Left cardiac atrium (tissue), 4 donors: ENCODE measurements around the gene TMEM63C. TPM values are rescaled to one million over a fixed set of nuclear protein-coding genes. Genes with fewer than 3 reads are reported as not detected.
"Not testable (repeated sequence)": the region's sequence is repeated elsewhere in the genome, so short reads cannot be mapped to it uniquely, and the experiment has no call there.

Experiments
- ATAC-seq, 2 donors: fragments of 200-7000 bp; cut with Tn5 transposase; one replicate each; pipeline ENCODE4 v1.9.1; 2020; ENCODE audit warnings: mild to moderate bottlenecking in 2 of 2, moderate library complexity in 2 of 2
- DNase-seq: peaks from one replicate; pipeline ENCODE4 v3.0.0-alpha.2; 2020
- intact Hi-C, 2 donors: fragments of 100-400 bp; cut with DNase I; formaldehyde crosslinking; loops; one replicate each; pipeline versions ENCODE4 v1.14.1 to v1.15.1; 2022 to 2023
- total RNA-seq, 2 donors: library from RNA; stranded (reverse); fragmentation: NEBNext Ultra II Directional; extraction: Animal tissue kit (Norgen Biotek cat#: 25700); gene quantifications; one replicate each; pipeline ENCODE4 v1.2.1, GENCODE V29; 2021
- donor health status: DM: no; HTN: yes; CAD: no.
- donor health status: DM: no; HTN: yes; CAD: no; lungs with severe emphysema.
- donor health status: DM: yes; HTN: yes; CAD: no.
- donor health status: Dilated cardiomyopathy.

The TMEM63C gene
- total RNA-seq, 2 donors from 2014 or later = not detected

DNA sequence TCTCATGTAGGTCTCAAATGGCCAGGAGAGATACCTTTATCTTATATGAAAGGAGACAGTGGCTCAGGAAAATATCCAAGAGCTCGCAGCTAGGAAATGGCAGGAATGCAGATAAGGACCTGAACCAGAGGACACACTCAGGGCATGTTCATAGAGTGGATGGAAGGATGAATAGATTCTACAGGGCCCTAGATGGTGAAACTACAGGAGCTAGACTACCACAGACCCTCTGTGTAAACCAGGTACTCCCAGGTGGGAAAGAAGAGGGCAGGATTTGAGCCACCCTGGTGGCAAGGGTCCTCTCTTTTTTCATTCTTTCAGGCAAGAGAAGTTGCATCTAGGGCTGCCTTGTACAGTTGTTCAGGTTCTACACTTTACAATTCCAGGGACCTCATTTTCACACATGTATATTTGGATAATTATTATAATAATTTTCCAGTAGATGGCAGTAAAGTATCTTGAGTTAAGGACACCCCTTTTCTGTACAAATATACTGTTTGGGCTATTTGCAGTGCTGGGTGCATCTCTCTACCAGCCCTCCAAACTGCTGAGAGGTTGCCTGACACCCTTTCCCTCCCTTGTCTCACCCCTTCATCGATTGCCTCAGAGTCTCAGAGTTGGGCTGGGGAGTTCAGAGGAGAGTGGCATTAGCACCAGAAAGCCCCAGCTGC lies 29.5 kb upstream of the TMEM63C start:
- DNase-seq = no peak
- ATAC-seq = peak; percentile 38 to 45
- intact Hi-C loops = loop anchor here (5.0 to 10.0 kb wide), 2 partner anchors 163 to 165 kb away; no protein-coding TSS in a partner anchor

DNA sequence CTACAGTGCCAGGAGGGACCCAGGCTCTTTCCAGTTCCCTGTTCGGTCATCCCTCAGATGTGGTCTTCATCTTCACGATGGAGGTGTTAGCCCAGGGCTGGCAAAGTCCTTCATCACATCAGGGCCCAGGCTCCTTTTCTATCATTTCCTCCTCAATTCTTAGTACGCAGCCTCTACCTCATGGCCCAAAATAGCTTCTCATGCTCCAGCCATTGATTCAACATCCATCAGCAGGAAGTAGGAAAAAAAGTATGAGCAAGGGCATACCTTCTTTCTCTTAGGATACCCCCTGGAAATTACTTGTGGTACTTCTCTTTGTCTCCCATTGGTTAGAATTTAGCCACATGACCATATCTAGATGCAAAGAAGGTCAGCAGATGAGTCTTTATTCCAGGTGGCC lies 27.8 kb upstream of the TMEM63C start:
- intact Hi-C loops = loop anchor here (5.0 to 10.0 kb wide), 2 partner anchors 161 to 163 kb away; no protein-coding TSS in a partner anchor
- ATAC-seq = no peak
- no peak for DNase-seq

GRCh38 chr14:77154421-77154820 lies 27.2 kb upstream of the TMEM63C start:
- ATAC-seq (no peak), DNase-seq (no peak)
- intact Hi-C loops = loop anchor here (5.0 to 10.0 kb wide), 2 partner anchors 160 to 163 kb away; no protein-coding TSS in a partner anchor

DNA sequence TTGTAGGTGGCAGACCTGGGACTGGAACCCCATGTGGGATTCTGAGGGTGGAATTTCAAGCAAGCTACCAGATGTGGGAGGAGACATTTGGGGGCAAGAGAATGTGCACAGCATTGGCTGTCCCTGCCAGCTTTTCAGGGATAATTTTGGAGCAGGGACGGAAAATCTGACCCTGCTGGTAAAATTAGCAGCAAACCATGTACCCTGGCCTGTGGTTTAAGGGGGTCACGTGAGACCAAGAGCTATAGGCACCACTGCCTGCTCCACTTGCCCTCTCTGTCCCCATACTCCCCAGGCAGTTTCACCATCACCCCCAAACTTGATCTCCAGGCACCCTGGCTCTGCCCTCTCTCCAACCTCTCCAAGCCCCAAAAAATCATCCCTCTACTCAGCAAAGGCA lies 26.5 kb upstream of the TMEM63C start:
- DNase-seq (no peak), ATAC-seq (no peak)
- intact Hi-C loops = loop anchor here in 1 of 2 donors (10.0 kb wide), 1 partner anchor 160 kb away; no protein-coding TSS in a partner anchor

DNA sequence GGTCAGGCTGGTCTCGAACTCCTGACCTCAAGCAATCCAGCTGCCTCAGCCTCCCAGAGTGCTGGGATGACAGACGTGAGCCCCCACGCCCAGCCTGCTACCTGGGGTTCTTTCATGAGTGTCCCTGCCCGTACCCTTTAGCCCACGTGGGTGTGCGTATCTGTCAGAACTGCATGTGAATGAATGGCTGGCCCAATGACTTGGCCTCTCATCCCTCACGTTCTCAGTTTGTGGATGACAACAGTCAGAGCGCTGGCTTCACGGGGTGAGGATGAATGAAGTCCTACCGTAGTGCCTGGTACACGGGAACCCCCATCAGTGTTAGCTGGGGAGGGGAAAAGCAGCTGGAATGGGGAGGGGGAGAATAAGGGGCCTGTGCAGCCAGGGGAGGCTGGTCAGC lies 23.9 kb upstream of the TMEM63C start:
- ATAC-seq (no peak), DNase-seq (no peak)
- intact Hi-C loops = loop anchor here in 1 of 2 donors (10.0 kb wide), 1 partner anchor 157 kb away; no protein-coding TSS in a partner anchor

GRCh38 chr14:77158175-77158881 lies 23.3 kb upstream of the TMEM63C start:
- DNase-seq (peak; percentile 56), ATAC-seq (peak; percentile 92 to 97)
- intact Hi-C loops = loop anchor here in 1 of 2 donors (10.0 kb wide), 1 partner anchor 156 kb away; no protein-coding TSS in a partner anchor

GRCh38 chr14:77158882-77159255 lies 22.7 kb upstream of the TMEM63C start:
- no peak for ATAC-seq
- intact Hi-C loops = loop anchor here in 1 of 2 donors (10.0 kb wide), 1 partner anchor 156 kb away; no protein-coding TSS in a partner anchor
- DNase-seq = no peak

DNA sequence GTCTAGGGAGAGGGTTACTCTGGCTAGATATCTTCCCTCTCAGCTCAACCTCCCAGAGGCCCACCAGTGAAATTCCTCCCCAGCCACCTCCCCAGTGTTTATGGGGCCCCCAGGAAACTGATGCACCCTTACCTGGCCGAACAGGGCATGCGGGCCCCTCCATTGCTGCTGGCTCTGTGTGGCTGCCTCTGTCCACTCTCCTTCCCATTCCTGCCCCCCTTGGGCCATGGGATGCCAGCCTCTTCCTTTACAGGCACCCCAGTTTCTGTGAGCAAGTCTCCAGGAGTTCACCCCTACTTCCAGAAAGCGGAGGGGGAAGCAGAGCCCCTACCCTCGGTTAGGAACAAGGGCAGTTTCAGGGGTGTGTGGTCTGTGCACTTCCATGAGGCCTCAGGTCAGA lies 20.6 kb upstream of the TMEM63C start:
- DNase-seq = no peak

GRCh38 chr14:77170045-77170444 lies 11.6 kb upstream of the TMEM63C start:
- no peak for ATAC-seq
- intact Hi-C loops = no loop called here
- DNase-seq = no peak

More for the DNA sequence above, 20.6 kb upstream of the TMEM63C start:
- no peak for ATAC-seq
- intact Hi-C loops = no loop called here

DNA sequence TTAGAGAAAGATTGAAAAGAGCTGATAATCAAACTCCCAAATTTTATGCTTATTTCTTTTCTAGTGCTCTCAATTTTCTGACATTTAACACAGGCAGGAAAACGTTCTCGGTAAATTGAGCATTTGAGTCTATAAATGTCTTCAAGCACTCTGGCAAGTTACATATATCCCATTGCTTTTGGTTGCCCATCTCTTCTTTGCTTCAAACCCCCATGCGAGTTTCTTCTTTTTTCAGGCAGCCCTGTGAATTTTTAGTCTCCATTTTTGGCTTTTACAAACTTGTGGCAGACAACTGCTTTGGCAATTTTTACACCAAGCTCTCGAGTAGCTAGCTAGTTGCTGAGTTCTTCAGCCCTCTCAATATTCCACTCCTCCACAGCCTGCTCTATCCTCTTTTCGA lies 8.7 kb upstream of the TMEM63C start:
- intact Hi-C loops = no loop called here
- DNase-seq (no peak), ATAC-seq (no peak)

- intact Hi-C loops, ATAC-seq: not testable (repeated sequence)
These were observed 7.5 kb upstream of the TMEM63C start for GRCh38 chr14:77173911-77174617.

DNA sequence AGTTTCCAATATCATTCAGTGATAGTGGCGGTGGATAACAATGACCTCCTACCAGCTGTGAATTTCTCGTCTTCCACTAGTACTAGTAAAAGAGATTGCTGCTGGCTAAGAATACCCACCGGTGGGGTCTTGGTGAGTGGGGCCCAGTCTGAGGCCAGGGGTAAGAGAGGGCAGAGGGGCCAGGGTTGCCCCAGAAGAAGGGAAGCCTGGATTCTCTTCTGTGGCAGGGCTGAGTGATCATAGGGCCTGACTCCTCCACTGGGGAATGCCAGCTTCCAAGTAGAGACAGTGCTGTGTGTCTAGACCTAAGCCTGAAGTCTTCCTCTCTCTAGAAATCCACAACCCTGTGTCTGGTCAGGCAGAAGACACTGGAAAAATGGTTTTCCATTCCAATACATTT lies 5.8 kb upstream of the TMEM63C start:
- ATAC-seq (no peak), DNase-seq (no peak)
- intact Hi-C loops = no loop called here

More at GRCh38 chr14:77173911-77174617, 7.5 kb upstream of the TMEM63C start:
- not testable (repeated sequence) for DNase-seq

GRCh38 chr14:77177702-77178101 lies 3.9 kb upstream of the TMEM63C start:
- intact Hi-C loops = no loop called here
- ATAC-seq = no peak
- DNase-seq = no peak

DNA sequence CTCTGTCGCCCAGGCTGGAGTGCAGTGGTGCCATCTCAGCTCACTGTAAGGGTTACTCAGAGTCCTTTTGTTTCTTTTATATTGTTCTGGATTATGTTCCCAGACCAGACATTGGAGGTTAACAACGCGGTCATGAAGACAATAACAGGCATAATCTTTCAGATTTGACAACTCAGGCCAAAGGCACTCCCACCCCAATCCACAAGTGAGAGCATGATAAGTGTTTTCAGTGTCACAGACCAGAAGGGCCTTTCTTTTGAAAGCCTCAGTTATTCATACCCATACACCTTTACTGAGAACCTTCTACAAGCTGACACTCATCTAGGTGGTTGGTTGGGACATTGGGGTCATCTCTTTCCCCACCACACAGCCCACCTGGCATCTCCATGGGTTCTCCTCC lies 2.9 kb upstream of the TMEM63C start:
- ATAC-seq (no peak), DNase-seq (no peak)
- intact Hi-C loops = no loop called here

DNA sequence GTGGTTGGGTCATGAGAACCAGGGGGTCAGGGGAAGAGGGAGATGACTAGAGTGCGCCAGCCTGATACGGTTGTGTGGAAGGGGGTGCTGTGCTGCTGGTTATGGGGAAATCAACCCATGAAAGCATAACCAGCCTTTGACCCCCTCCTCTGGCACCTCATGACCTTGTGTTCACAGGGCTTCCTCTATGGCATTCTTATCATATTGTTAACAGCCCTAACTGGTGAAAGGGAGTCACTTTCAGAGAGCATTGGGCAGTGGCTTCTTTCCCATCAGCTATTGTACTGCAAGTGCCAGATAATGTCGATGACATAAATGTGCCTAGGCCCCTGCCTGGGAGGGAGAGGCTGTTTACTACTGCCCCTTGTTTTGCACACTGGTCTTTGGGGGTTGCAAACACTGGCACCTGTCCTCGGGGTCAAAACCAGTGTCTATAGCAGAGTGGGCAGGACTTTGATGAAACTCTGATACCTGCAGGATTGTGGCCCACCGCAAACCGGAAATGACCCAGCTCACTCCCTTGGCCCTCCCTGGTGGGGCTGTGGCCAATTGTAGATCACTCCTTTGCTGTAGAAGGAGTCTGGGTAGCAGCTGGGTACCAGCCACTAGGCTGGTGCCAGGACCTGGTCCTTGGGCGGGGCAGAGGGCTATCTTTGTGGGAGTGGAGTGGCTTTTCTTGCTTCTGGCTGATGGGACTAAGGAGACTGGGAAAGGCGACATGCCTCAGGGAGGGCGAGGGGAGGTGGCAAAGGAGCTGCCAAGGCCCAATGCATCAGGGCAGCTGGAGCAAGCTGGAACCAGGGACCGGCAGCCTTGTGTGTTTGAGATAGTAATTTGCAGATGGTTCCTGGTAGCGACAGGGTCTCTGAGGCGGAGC lies 634 bp upstream of the TMEM63C start:
- intact Hi-C loops = no loop called here
- peak in 1 of 2 donors; percentile 23 for ATAC-seq
- DNase-seq = no peak

- no peak for DNase-seq
- ATAC-seq = no peak
- intact Hi-C loops = no loop called here
These were observed 2.3 kb downstream of the TMEM63C start for GRCh38 chr14:77183896-77184295.

- intact Hi-C loops = no loop called here
- DNase-seq (no peak), ATAC-seq (no peak)
These were observed 2.9 kb downstream of the TMEM63C start for GRCh38 chr14:77184396-77185092.

- no peak for DNase-seq
- no peak for ATAC-seq
- intact Hi-C loops = no loop called here
These were observed 3.5 kb downstream of the TMEM63C start for GRCh38 chr14:77185093-77185465.
